Measurements from ENCODE around the gene SLC7A11. TPM values are rescaled to one million over a fixed set of nuclear protein-coding genes. Genes with fewer than 3 reads are reported as not detected.
A peak's percentile ranks its signal among the peaks of the same experiment; 100 is the strongest.

SLC7A11 gene
- total and polyA plus RNA-seq, 2 of the 4 experiments (the other 2 are of a cell fraction): 8.3 to 24.7 TPM

DNA sequence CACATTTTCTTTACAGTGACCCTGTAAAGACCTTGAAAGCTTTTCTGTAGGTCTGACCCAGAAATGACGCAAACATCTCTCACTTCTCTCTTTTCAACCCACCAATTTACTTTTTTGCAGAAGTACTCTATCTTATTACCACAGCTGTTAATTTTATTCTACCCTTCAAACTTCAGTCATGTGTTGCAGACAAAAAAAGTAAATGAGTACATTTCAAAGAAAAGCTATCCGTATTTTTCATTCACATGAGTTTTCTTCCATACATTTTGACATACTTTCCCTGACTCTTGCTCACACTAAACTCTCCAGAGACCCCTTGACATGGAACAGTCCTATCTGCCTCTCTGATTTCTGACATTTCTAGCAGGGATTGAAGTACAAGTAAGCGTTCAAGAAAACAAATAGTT is 51.7 kb downstream of the SLC7A11 start:
- in situ Hi-C loops (cut with MboI; ENCODE audit: low sequenced_read_pairs) (loop anchor here (25.0 kb wide), 1 partner anchor 653 kb away; the partner anchor contains the start of gene PCDH18), dilution Hi-C loops (cut with HindIII; ENCODE audit: low sequenced_read_pairs, unreplicated experiment) (no loop called here), intact Hi-C loops (cut with micrococcal nuclease) (no loop called here)
- no peak overlapping the region for H4K5ac ChIP-seq (ENCODE audit: low read depth, low read length)
- peaks cover 9% of the 10 kb centered on the region; the same call in 1 of the 2 replicates for H3K36me3 ChIP-seq (ENCODE audit: control insufficient read depth, insufficient read depth, low read length)
- H3K4ac ChIP-seq (ENCODE audit: low read depth, low read length): no peak overlapping the region
- ATAC-seq (ENCODE audit: low read depth) (no peak), DNase-seq (no peak)
- H3K9me1 ChIP-seq (ENCODE audit: insufficient read depth, low read length): peaks cover 8% of the 10 kb centered on the region; the same call in 1 of the 2 replicates
- no peak overlapping the region for H3K23ac ChIP-seq (ENCODE audit: low read depth, low read length)
- no peaks in the 10 kb centered on the region for H3K9me3 ChIP-seq (ENCODE audit: control insufficient read depth, insufficient read depth, low read length)
- no peak overlapping the region for H2BK15ac ChIP-seq (ENCODE audit: low read depth, low read length)
- H3K18ac ChIP-seq (ENCODE audit: low read depth, low read length): no peak overlapping the region
- TF ChIP-seq, protein P1, sequence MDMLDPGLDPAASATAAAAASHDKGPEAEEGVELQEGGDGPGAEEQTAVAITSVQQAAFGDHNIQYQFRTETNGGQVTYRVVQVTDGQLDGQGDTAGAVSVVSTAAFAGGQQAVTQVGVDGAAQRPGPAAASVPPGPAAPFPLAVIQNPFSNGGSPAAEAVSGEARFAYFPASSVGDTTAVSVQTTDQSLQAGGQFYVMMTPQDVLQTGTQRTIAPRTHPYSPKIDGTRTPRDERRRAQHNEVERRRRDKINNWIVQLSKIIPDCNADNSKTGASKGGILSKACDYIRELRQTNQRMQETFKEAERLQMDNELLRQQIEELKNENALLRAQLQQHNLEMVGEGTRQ (IDR thresholded peaks at IDR 0.05; ENCODE audit: low read depth, low read length): no peak
- TF ChIP-seq RAD21 (IDR thresholded peaks at IDR 0.05; ENCODE audit: low read length): no peak
- TF ChIP-seq MAZ (IDR thresholded peaks at IDR 0.05; ENCODE audit: borderline replicate concordance, low read depth, low read length): no peak
- TF ChIP-seq BHLHE40 (IDR thresholded peaks at IDR 0.05; ENCODE audit: low read depth, low read length): no peak
- TF ChIP-seq, protein P2, sequence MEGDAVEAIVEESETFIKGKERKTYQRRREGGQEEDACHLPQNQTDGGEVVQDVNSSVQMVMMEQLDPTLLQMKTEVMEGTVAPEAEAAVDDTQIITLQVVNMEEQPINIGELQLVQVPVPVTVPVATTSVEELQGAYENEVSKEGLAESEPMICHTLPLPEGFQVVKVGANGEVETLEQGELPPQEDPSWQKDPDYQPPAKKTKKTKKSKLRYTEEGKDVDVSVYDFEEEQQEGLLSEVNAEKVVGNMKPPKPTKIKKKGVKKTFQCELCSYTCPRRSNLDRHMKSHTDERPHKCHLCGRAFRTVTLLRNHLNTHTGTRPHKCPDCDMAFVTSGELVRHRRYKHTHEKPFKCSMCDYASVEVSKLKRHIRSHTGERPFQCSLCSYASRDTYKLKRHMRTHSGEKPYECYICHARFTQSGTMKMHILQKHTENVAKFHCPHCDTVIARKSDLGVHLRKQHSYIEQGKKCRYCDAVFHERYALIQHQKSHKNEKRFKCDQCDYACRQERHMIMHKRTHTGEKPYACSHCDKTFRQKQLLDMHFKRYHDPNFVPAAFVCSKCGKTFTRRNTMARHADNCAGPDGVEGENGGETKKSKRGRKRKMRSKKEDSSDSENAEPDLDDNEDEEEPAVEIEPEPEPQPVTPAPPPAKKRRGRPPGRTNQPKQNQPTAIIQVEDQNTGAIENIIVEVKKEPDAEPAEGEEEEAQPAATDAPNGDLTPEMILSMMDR (conservative IDR thresholded peaks at IDR 0.05; ENCODE audit: low read depth, low read length): no peak
- no peak for TF ChIP-seq RFX5 (IDR thresholded peaks at IDR 0.05; ENCODE audit: low read depth, low read length)
- TF ChIP-seq SMC3 (IDR thresholded peaks at IDR 0.05; ENCODE audit: low read depth, low read length): no peak
- H4K91ac ChIP-seq (ENCODE audit: insufficient read depth, low read depth, low read length): no peak overlapping the region
- no peaks in the 10 kb centered on the region for H4K20me1 ChIP-seq (ENCODE audit: insufficient read depth, low read length)
- no peak overlapping the region for H2AK9ac ChIP-seq (replicated peaks; ENCODE audit: low read depth, low read length, poor library complexity)
- H3K27me3 ChIP-seq (ENCODE audit: control insufficient read depth, insufficient read depth, low read length): no peaks in the 10 kb centered on the region
- H3K4me3 ChIP-seq (ENCODE audit: insufficient read depth, low read depth, low read length): no peak overlapping the region
- no peak overlapping the region for H2AFZ ChIP-seq (replicated peaks; ENCODE audit: low read length, poor library complexity)
- H3K9ac ChIP-seq (ENCODE audit: low read depth, low read length): no peak overlapping the region
- WGBS, 2 experiments (ENCODE audit: extremely low coverage in 2 of 2, insufficient read length in 1 of 2): no CpG with 5 or more reads among the region's 3 CpGs
- H2AK5ac ChIP-seq (ENCODE audit: low read depth, low read length): no peak overlapping the region
- H3K56ac ChIP-seq (ENCODE audit: extremely low read depth, insufficient read depth, low read length): no peak overlapping the region
- H2BK20ac ChIP-seq (ENCODE audit: low read depth, low read length): no peak overlapping the region
- H3K14ac ChIP-seq (replicated peaks; ENCODE audit: low read depth, low read length): no peak overlapping the region
- no peak overlapping the region for H2BK120ac ChIP-seq (ENCODE audit: low read depth, low read length)
- peaks cover 6% of the 10 kb centered on the region; the same call in 1 of the 2 replicates for H3K4me1 ChIP-seq (ENCODE audit: control insufficient read depth, insufficient read depth, low read length)
- peak overlapping the region in 1 of 2 experiments; percentile 31; a peak in 1 of 4 replicates for H4K8ac ChIP-seq (ENCODE audit: low read depth in 2 of 2, low read length in 2 of 2)
- no TSS peak for BruUV-seq (replicated peaks)
- no peak overlapping the region for H3K27ac ChIP-seq (ENCODE audit: insufficient read depth, low read length)
- ChIA-PET POLR2A (ENCODE audit: unreplicated experiment) (no interaction called here), CTCF (no interaction called here)
- no peak overlapping the region for H3K4me2 ChIP-seq (ENCODE audit: low read depth, low read length)
- peaks cover 6 to 36% of the 10 kb centered on the region in 2 experiments; a peak in 3 of 4 replicates for H3K79me1 ChIP-seq (ENCODE audit: low read depth in 1 of 2, low read length in 2 of 2)
- no peak overlapping the region for H2BK5ac ChIP-seq (ENCODE audit: low read depth, low read length, poor library complexity, severe bottlenecking)

Data from IMR-90 (cell line).